Upper lobe of left lung (tissue), 4 donors: ENCODE measurements around the gene MYLIP.

Experiments
- CTCF ChIP-seq, 6 experiments: fragments of 450-650 bp in 4 of 6; fragments of 200-600 bp in 2 of 6; sonication (generic) in 2 of 6; IDR thresholded peaks; one replicate each; pipeline ENCODE4 v1.5.1; 2016 to 2019; ENCODE audit warnings: antibody characterized with exemption in 6 of 6
- EP300 ChIP-seq, 4 donors: sonication (generic); formaldehyde crosslinking; IDR thresholded peaks; one replicate each; pipeline ENCODE4 v1.5.1; 2017; ENCODE audit warnings: antibody characterized with exemption in 4 of 4, control low read depth in 2 of 4
- POLR2A ChIP-seq, 4 donors: fragments of 450-650 bp; IDR thresholded peaks; one replicate each; pipeline ENCODE4 v1.5.1; 2016 to 2017; ENCODE audit warnings: antibody characterized with exemption in 4 of 4, mild to moderate bottlenecking in 2 of 4
- POLR2AphosphoS5 ChIP-seq, 2 donors: sonication (generic); formaldehyde crosslinking; IDR thresholded peaks; one replicate each; pipeline ENCODE4 v1.5.1; 2017; ENCODE audit warnings: antibody characterized with exemption in 2 of 2

- TF ChIP-seq POLR2A (IDR thresholded peaks at IDR 0.05) (no peak), CTCF (IDR thresholded peaks at IDR 0.05) (no peak), POLR2AphosphoS5 (IDR thresholded peaks at IDR 0.05) (no peak), EP300 (IDR thresholded peaks at IDR 0.05) (no peak)
These were observed 1.6 kb downstream of the MYLIP start for GRCh38 chr6:16130437-16130891.
